Lower lobe of right lung (tissue), 2 donors: Measurements from ENCODE around the gene MCOLN2. TPM values are rescaled to one million over a fixed set of nuclear protein-coding genes. Genes with fewer than 3 reads are reported as not detected.

Source experiments
- ATAC-seq, 2 donors: fragments of 200-7000 bp; cut with Tn5 transposase; one replicate each; pipeline ENCODE4 v1.9.1; 2020 to 2022; ENCODE audit warnings: mild to moderate bottlenecking in 2 of 2, moderate library complexity in 2 of 2
- DNase-seq: peaks from one replicate; pipeline ENCODE4 v3.0.0-alpha.2; 2020
- H3K27ac ChIP-seq: fragments of 200-600 bp; one replicate; pipeline ENCODE4 v1.8.0; 2022
- H3K27me3 ChIP-seq: fragments of 200-600 bp; one replicate; pipeline ENCODE4 v1.8.0; 2022; ENCODE audit warnings: low read depth
- H3K36me3 ChIP-seq: fragments of 200-600 bp; one replicate; pipeline ENCODE4 v1.8.0; 2022; ENCODE audit warnings: mild to moderate bottlenecking
- H3K4me1 ChIP-seq: fragments of 200-600 bp; one replicate; pipeline ENCODE4 v1.8.0; 2022
- H3K4me3 ChIP-seq: fragments of 200-600 bp; one replicate; pipeline ENCODE4 v1.8.0; 2022; ENCODE audit warnings: mild to moderate bottlenecking
- H3K9me3 ChIP-seq: fragments of 200-600 bp; one replicate; pipeline ENCODE4 v1.8.0; 2022
- CTCF ChIP-seq: fragments of 200-600 bp; IDR thresholded peaks from one replicate; pipeline ENCODE4 v1.8.0; 2022; ENCODE audit warnings: antibody characterized with exemption, mild to moderate bottlenecking
- intact Hi-C: fragments of 100-400 bp; cut with DNase I; formaldehyde crosslinking; loops from one replicate; pipeline ENCODE4 v1.11.0; 2022
- total RNA-seq: library from RNA; stranded (reverse); fragmentation: NEBNext Ultra II Directional; extraction: Animal tissue kit (Norgen Biotek cat#: 25700); gene quantifications from one replicate; pipeline ENCODE4 v1.2.1, GENCODE V29; 2021
- donor health status: DM: no; HTN: yes; CAD: no; lungs with severe emphysema.

MCOLN2 gene
- total RNA-seq, 1 donor from 2014 or later, result 5.1 TPM

DNA sequence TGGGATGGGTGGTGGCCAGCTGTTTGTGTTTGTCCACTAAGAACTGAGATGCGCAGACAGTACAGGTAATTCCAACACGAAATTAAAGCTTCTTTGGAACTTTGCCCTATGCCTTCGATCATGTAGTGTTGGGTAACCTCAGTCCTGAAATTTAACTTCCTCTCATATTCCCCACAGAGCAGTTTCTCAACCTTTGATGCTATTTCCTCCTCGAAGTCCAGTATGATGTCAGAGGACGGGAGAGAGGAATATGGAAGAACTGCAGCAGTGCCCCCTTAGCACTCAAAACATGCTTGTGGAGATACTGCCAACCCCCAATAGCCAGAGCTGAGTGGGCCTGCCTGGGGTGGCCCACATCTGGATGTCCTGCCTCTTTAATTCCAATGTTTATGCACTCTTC is 107.5 kb downstream of the MCOLN2 start:
- no peaks in the 10 kb centered on the region for H3K36me3 ChIP-seq
- intact Hi-C loops, result no loop called here
- TF ChIP-seq CTCF, result no peak
- H3K4me3 ChIP-seq, result no peak overlapping the region
- H3K4me1 ChIP-seq, result peaks cover 6% of the 10 kb centered on the region
- peaks cover 28% of the 10 kb centered on the region for H3K27me3 ChIP-seq
- DNase-seq (no peak), ATAC-seq (peak; percentile 39 to 42)
- no peak overlapping the region for H3K27ac ChIP-seq
- H3K9me3 ChIP-seq, result no peaks in the 10 kb centered on the region

GRCh38 chr1:84888753-84889152 is 108.2 kb downstream of the MCOLN2 start:
- Histone ChIP-seq H3K4me3 (no peak overlapping the region), H3K27ac (no peak overlapping the region), H3K9me3 (no peaks in the 10 kb centered on the region), H3K27me3 (peaks cover 21% of the 10 kb centered on the region), H3K4me1 (peaks cover 6% of the 10 kb centered on the region), H3K36me3 (no peaks in the 10 kb centered on the region)
- ATAC-seq (peak; percentile 19 to 27), DNase-seq (no peak)
- TF ChIP-seq CTCF, result no peak
- intact Hi-C loops, result no loop called here

DNA sequence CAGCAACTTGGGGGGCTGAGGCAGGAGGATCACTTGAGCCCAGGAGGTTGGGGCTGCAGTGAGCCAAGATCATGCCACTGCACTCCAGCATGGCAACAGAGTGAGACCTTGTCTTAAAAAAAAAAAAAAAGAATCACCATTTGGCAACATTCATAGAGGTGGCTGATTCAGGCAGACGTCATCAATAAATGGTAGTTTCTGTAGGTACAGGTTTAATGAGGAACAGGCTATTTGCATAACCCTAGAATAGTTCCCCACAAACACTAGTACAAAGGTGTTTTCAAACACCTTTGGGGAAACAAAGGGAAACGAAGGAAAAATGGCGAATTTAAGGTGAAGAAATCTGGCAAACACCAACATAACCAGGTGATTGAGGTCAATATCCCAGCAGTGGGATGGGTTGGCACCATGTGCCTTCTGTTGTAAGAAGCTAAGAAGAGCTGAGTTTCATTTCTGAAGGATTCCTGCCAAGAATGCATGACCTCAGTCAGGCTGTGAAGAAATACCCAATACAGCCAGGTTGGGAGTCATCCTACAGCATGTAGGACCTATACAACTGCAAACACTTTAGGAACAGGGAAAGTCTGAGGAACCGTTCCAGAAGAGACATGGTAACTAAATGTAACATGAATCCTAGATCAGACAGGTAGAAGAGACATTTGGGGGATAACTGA is 109.5 kb downstream of the MCOLN2 start:
- no peak overlapping the region for H3K4me3 ChIP-seq
- no peak overlapping the region for H3K27ac ChIP-seq
- ATAC-seq (no peak), DNase-seq (no peak)
- TF ChIP-seq CTCF, result no peak
- H3K9me3 ChIP-seq, result no peaks in the 10 kb centered on the region
- intact Hi-C loops, result no loop called here
- no peaks in the 10 kb centered on the region for H3K36me3 ChIP-seq
- H3K27me3 ChIP-seq, result peaks cover 8% of the 10 kb centered on the region
- H3K4me1 ChIP-seq, result peaks cover 3% of the 10 kb centered on the region

DNA sequence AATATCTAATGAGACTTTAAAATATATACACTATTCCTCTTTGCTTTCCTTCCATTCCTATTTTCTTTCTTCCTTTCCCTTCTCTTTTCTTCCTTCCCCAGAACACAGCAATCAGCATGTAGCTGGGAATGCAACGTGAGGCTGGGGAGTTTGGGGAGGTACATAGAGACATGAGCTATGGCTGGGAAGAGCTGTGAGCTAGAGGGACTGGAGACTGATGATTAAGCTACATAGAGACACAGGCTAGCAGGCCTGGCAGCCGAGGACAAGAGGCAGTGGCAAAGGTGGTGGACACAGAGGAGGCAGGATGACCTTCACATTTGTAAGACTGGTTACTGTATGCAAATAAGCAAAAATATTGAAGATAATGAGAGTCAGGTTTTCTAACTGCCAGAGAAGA is 111.4 kb downstream of the MCOLN2 start:
- no peaks in the 10 kb centered on the region for H3K36me3 ChIP-seq
- no peaks in the 10 kb centered on the region for H3K9me3 ChIP-seq
- no peak overlapping the region for H3K27ac ChIP-seq
- DNase-seq, result no peak
- TF ChIP-seq CTCF, result no peak
- no peak for ATAC-seq
- intact Hi-C loops, result no loop called here
- H3K4me3 ChIP-seq, result no peak overlapping the region
- H3K4me1 ChIP-seq, result no peaks in the 10 kb centered on the region
- H3K27me3 ChIP-seq, result no peaks in the 10 kb centered on the region

DNA sequence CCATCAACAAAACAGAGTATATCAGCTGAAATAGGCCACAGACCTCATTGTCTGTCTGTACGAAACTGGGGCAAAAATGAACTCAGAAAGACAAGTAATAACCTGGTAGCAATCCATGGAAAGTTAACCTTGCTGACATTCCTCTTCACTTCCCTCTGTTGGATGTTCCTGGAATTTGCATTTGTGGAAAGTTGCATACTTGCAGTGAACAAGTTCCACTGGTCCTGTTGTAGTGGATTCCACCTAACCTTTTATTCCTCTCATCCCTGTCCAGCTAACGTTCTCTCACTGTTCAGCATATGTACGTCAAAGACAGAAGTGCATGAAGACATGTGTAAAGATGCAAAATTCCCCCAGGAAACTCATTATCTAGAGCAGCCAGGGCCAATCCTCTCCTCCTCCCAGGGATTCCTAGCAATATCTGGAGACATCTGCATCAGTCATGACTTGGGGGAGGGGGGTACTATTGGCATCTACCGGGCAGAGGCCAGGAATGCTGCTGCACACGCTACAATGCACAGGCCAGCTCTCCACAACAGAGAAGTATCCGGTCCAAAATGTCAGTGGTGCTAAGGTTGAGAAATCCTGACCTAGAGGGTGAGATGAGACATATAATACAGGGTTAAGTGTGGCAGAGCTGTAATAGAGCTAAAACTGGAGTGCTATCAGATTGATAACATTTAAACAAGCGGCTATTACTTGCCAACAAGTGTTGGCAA is 112.1 kb downstream of the MCOLN2 start:
- no peak overlapping the region for H3K4me3 ChIP-seq
- no peaks in the 10 kb centered on the region for H3K27me3 ChIP-seq
- intact Hi-C loops, result no loop called here
- no peaks in the 10 kb centered on the region for H3K9me3 ChIP-seq
- no peaks in the 10 kb centered on the region for H3K4me1 ChIP-seq
- no peaks in the 10 kb centered on the region for H3K36me3 ChIP-seq
- no peak for TF ChIP-seq CTCF
- ATAC-seq (no peak), DNase-seq (no peak)
- no peak overlapping the region for H3K27ac ChIP-seq
